GM19452 (cell line): Measurements from ENCODE around the gene MFSD2B.
"Not testable (repeated sequence)": the region's sequence is repeated elsewhere in the genome, so short reads cannot be mapped to it uniquely, and the experiment has no call there.

Experiments
- ATAC-seq: cut with Tn5 transposase; IDR thresholded peaks from one replicate; pipeline ENCODE4 v1.9.1; 2021; ENCODE audit not compliant: unreplicated experiment

Gene MFSD2B

GRCh38 chr2:24018241-24018640, 8.4 kb downstream of the MFSD2B start:
- no peak for ATAC-seq

- no peak for ATAC-seq
Observed at GRCh38 chr2:24019729-24020128, 9.8 kb downstream of the MFSD2B start.

DNA sequence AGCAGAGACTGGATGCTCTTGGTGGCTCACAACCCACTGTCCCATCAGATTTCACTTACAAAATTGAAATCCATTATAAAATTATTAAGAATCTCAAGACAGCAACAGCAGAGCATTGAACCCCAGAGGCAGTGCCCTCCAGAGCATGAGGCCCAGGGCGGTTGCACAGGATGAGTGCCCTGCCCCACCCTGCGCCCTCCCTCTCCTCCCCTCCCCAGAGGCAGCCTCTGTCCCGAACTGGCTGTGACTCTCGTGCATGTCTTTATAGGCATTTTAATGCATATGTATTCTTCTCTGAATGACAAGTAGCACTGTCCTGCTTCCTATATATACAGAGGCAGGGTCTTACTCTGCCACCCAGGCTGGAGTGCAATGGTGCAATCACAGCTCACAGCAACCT, 10.4 kb downstream of the MFSD2B start:
- ATAC-seq, result no peak

- no peak for ATAC-seq
Observed at GRCh38 chr2:24021122-24021998, 11.5 kb downstream of the MFSD2B start.

DNA sequence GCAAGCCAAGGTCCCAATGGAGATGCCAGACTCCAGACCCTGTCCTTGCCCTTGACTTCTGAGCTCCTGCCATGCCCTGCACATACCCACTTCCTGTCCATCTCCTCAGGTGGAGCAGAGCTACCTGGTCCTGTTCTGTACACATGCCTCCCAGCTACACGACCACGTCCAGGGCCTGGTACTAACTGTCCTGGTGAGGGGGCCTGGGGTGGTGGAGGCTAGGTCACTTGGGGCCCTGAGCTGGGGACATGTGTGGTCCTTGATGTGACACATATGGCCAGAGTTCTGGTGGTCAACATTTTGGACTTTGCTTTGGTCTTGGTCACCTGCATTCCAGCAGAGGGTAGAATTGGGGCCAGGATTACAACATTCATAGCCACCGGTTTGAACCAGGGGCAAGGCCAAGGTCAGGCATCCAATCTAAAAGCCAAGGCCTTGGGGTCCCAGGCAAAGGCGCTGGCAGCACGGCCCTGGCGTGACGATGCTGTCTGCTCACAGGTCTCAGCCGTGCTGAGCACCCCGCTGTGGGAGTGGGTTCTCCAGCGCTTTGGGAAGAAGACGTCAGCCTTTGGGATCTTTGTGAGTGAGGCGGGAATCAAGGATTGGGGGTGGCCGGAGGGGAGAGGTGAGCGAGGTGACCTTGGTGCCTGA, 12.6 kb downstream of the MFSD2B start:
- ATAC-seq, result no peak

- no peak for ATAC-seq
Observed at GRCh38 chr2:24022975-24023575, 13.2 kb downstream of the MFSD2B start.

- ATAC-seq, result no peak
Observed at GRCh38 chr2:24024018-24024417, 14.1 kb downstream of the MFSD2B start.

DNA sequence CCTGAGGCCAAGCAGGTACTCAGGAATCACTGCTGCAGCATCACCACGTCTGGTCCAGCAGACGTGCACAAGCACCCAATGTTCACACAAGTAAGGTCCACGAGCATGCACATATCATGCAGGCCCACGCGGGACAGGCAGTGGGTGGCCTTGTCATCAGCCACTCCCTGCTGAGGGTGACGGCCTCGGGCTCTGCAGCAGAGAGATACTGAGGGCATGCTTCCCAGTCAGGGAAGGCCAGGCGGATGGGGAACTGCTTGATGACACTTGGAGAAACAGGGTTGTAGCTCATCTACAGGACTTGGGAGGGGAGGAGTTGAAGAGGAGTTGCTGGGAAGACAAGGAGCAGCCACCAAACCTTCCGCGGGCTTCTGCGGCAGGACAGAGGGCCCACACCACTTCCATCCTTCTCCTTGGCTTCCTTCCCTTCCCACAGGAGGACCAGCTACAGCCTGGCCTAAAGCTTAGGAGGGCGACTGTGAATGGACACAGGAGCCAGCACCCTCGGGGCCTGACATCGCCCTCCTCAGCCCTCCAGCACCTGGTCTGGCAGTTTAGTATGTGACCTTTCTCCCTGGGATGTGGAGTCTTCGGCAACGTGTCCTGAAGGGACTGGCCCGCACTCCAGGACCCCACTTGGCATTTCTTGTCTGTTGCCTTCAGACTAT, 15.2 kb downstream of the MFSD2B start:
- no peak for ATAC-seq

DNA sequence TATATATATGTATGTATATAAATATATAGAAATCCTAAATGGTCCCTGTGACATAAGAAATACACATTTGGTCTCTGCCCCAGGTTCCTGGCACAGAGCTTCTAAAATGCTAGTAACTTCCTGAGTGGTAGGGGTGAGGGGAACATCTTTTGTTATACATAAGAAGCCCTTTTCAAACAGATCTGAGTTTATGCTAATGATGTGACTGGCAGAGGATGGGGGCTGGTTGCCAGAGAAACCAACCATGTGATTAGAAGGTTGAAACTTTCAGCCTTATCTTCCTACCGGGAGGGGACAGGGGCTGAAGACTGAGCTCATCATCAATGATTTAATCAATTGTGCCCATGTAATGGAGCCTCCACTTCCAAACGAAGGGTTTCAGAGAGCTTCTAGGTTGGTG, 16.3 kb downstream of the MFSD2B start:
- no peak for ATAC-seq

DNA sequence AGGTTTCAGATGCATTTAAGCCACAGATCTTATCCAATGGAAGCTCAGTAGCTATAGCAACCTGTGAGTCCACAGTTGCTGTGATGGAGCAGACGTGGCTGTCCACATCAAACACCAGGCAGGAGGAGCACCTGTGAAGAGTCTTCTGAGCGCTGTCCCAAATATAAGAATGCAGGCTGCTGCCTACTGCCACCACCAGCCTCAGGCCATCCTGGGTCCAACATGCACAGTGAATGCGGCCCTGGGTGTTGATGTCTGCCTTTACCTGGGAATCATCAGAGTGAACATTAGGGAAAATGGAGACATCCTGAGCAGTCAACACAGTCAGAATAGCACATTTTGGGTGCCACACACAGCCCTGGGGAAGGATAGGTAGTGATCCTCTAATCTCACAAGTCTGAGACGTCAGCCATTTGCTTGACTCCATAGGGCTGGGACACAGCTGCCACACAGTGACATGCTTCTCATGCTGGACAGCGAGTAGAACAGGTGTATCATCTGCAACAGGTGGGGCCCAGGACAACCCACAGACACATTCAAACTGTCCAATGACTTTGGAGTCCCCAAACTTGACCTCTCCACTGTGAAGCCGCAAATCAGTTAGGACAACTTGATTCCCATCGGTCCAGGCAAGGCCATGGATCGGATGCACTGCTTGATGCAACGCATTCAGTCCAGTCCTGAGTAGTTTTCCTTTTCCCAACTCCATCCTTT, 29.1 kb downstream of the MFSD2B start:
- no peak for ATAC-seq

DNA sequence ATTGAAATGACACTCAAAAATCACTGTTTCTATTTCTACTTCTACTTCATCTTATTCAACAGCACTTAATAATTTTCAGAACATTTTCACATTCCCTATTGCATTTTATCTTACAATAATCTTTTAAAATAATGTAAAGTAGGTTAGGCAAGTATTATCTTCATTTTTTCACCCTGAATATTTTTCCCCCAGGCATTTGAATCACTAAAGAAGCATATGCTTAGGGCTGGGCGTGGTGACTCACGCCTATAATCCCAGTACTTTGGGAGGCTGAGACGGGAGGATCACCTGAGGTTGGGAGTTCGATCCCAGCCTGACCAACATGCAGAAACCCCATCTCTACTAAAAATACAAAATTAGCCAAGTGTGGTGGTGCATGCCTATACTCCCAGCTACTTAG, 30.6 kb downstream of the MFSD2B start:
- ATAC-seq, result no peak

DNA sequence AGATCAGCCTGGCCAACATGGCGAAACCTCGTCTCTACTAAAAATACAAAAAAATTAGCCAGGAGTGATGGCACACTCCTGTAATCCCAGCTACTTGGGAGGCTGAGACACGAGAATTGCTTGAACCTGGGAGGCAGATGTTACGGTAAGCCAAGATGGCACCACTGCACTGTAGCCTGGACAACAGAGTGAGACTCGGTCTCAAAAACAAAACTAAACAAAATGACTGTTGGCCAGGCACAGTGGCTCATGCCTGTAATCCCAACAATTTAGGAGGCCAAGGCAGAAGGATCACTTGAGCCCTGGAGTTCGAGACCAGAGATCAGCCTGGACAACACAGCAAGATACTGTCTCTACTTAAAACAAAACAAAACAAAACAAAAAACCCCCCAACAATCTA, 33.2 kb downstream of the MFSD2B start:
- ATAC-seq, result not testable (repeated sequence)

DNA sequence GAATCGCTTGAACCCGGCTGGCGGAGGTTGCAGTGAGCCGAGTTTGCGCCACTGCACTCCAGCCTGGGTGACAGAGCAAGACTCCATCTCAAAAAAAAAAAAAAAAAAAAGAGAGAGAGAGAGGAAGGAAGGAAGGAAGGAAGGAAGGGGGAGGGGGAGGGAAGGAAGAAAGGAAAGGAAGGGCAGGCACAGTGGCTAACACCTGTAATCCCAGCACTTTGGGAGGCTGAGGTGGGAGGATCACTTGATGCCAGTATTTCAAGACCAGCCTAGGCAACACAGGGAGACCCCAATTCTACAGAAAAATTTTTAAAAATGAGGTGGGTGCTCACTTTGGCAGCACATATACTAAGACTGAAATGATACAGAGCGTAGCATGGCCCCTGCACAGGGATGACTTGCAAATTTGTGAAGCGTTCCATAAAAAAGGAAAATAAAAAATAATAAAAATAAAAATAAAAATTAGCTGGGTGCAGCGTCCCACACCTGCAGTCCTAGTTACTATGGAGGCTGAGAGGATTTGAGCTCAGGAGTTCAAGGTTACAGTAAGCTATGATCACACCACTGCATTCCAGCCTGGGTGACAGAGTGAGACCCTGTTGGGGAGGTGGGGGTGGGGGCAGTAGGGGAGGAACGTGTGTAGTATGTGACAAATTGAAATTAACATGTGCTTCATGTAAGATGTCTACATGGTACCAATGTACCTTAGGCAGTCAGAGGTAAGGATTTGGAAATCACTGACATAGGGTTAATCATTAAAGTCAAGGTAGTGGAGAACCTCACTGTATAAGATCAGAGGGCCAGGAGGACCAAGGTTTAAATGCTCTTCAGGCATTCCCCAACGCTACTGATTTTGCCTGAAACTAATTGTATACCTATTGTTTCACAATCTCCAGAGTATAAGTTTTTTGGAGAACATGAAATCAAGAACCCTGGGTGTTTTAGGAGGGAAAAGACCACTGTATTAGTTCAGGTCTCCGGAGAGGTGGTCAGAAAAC, 35.9 kb downstream of the MFSD2B start:
- ATAC-seq, result no peak

GRCh38 chr2:24046599-24046929, 36.7 kb downstream of the MFSD2B start:
- no peak for ATAC-seq

DNA sequence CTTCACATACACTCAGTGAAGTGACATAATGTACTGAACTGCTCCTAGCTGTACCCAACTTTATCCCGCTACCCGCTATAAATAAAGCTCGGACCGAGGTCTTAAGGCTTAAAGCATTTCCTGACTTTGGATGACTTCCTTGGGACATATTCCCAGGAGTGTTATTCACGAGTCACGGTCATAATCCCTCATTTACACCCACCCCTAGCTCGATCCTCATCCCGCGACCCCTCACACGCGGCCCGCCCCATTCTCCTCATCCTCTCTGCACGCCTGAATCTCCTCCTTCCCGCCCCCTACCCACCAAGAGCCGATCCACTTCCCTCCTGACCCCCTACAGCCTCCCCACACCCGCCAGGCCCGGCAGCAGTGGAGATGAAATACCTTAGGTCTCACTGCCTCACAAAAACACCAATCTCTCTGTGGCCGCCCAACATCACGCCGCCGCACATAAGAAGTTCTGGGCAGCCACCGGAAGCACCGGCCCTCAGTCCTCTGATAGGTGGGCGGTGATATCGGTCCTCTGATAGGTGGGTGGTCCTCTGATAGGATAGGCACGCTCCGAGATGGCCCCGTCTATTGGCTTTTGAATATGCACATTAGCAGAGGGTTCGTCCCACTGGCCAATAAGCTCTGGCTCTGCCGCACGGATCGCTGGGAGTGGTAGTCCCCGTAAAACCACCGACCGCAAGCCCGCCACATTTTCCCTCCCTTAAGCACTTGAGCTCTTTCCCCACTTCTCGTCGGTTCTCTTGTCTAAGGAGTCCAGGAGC, 37.2 kb downstream of the MFSD2B start, which contains the start of gene WDCP:
TSS of gene WDCP (minus strand) at position 462 of the 773 bp plus-strand sequence. CDS start 7,897 bp downstream, outside the sequence.
- ATAC-seq, result peak; percentile 99

DNA sequence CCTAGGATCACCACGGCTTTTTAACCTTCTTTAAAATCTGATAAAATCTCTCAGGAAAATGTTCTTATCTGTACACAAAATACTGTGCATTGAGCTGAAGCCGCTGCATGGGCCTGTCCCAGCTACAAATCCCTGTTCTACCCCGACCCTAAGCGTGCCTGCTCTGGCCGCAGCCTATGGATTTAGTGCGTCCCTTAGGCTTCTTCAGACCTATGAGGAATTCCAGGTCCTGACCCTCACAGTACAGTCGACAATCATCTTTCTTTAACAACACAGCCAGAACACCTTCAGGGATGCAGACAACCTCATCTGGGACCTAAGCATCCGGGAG, 37.8 kb downstream of the MFSD2B start:
- no peak for ATAC-seq

DNA sequence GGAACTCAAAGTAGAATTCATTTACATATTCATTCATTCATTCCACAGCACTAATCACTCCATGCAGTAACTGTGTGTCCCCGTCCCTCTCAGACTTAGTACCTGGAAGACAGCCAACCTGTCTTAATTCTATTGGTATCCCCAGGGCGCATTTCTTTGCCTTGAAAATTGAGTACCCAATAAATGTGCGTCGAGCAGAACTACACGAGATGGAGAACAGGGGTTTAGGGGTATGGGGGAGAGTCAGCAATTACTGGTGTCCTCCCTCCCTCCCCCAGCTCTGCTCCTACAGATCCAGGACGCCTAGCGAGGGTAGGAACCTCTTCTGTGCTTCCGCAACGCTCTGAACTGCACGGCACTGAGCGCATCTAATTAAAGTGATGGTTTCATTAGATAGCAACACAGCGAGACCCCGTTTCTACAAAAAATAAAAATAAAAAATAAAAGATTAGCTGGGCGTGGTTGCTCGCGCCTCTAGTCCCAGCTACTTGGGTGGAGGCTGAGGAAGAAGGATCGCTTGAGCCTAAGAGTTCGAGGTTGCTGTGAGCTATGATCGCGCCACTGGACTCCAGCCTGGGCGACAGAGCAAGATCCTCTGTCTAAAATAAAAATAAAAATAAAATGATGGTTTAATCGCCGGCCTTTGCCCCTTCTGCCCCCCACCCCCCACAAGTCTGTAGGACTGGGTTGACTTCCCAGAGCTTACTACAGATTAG, 39.0 kb downstream of the MFSD2B start:
- no peak for ATAC-seq

- ATAC-seq, result no peak
Observed at GRCh38 chr2:24049485-24050021, 39.7 kb downstream of the MFSD2B start, which contains the start of gene FKBP1B. FKBP1B (plus strand) TSS chr2:24049741; CDS start chr2:24049850, 109 bp downstream.
